Liver (tissue), 3 donors: ENCODE results near the gene CEPT1.

Source experiments
- ATF3 ChIP-seq: IDR thresholded peaks from 2 replicates; pipeline ENCODE4 v1.6.1; 2016; ENCODE audit warnings: antibody characterized with exemption
- CTCF ChIP-seq: fragments of 150-350 bp; IDR thresholded peaks from 2 replicates; pipeline ENCODE4 v1.5.1; 2017; ENCODE audit warnings: improper control_type of control experiment, low read depth, low read length; ENCODE audit not compliant: missing input control
- EGR1 ChIP-seq, 2 donors: IDR thresholded peaks; 2 replicates each; pipeline ENCODE4 v1.6.1; 2016 to 2018; ENCODE audit warnings: antibody characterized with exemption in 2 of 2, low read depth in 2 of 2
- GABPA ChIP-seq, 2 donors: IDR thresholded peaks in 1 of 2; conservative IDR thresholded peaks in 1 of 2; 2 replicates each; pipeline ENCODE4 v1.6.1; 2016; ENCODE audit warnings: antibody characterized with exemption in 2 of 2, mild to moderate bottlenecking in 1 of 2, moderate library complexity in 1 of 2
- JUND ChIP-seq, 2 donors: IDR thresholded peaks; 2 replicates each; pipeline ENCODE4 v1.6.1; 2016; ENCODE audit warnings: antibody characterized with exemption in 2 of 2
- NR2F2 ChIP-seq: IDR thresholded peaks from 2 replicates; pipeline ENCODE4 v1.6.1; 2016; ENCODE audit warnings: antibody characterized with exemption
- RAD21 ChIP-seq, 2 donors: IDR thresholded peaks; 2 replicates each; pipeline ENCODE4 v1.6.1; 2016; ENCODE audit warnings: antibody characterized with exemption in 2 of 2, mild to moderate bottlenecking in 2 of 2
- REST ChIP-seq: IDR thresholded peaks from 2 replicates; pipeline ENCODE4 v1.6.1; 2016; ENCODE audit warnings: antibody characterized with exemption, mild to moderate bottlenecking
- SP1 ChIP-seq: IDR thresholded peaks from 2 replicates; pipeline ENCODE4 v1.6.1; 2018; ENCODE audit warnings: antibody characterized with exemption, mild to moderate bottlenecking
- TAF1 ChIP-seq: conservative IDR thresholded peaks from 2 replicates; pipeline ENCODE4 v1.6.1; 2016; ENCODE audit warnings: antibody characterized with exemption, mild to moderate bottlenecking
- ZBTB33 ChIP-seq: IDR thresholded peaks from 2 replicates; pipeline ENCODE4 v1.6.1; 2016; ENCODE audit warnings: antibody characterized with exemption
- TF ChIP-seq, protein P1 (sequence below): IDR thresholded peaks from 2 replicates; pipeline ENCODE4 v1.6.1; 2016; ENCODE audit warnings: antibody characterized with exemption
- donor health status: healthy.
- donor health status: healthy.

DNA sequence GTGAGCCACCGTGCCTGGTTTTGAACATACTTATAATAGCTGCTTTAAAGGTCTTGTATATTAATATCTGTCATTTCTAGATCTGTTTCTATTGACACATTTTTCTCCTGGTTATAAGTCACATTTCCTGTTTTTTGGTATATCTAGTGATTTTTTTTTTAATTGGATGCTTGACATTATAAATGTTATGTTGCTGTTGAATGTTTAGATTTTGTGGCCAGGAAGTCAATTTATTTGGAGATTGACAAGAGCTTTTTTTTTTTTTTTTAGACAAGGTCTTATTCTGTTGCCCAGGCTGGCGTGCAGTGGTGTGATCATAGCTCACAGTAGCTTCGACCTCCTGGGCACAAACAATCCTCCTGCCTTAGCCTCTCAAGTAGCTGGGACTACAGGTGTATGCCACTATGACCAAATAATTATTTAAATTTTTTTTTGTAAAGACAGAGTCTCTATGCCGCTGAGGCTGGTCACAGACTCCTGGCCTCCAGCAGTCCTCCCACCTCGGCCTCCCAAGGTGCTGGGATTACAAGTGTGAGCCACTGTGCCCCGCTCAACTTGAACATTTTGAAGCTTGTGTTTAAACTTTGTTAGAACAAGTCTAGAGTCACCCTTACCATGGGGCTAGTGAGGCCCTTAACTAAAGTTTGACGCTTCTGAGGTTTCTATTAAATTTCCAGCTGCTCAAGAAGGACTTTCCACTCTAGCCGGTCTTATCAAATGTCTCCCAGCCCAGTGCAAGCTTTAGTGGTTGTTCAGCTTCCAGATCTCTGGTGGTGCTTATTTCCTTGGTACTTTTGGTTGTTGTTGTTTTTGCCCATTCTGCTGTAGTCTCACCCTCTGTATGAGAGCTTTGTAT, 78.9 kb downstream of the CEPT1 start:
- TF ChIP-seq GABPA (IDR thresholded peaks at IDR 0.05 in 1 of 2, conservative IDR thresholded peaks at IDR 0.05 in 1 of 2) (no peak), CTCF (no peak), REST (no peak), EGR1 (IDR thresholded peaks at IDR 0.05; ENCODE audit: low read depth in 2 of 2) (no peak), SP1 (no peak), NR2F2 (no peak), ZBTB33 (no peak), RAD21 (IDR thresholded peaks at IDR 0.05) (no peak), JUND (IDR thresholded peaks at IDR 0.05) (no peak), ATF3 (no peak), TAF1 (no peak)
- TF ChIP-seq, protein P1, sequence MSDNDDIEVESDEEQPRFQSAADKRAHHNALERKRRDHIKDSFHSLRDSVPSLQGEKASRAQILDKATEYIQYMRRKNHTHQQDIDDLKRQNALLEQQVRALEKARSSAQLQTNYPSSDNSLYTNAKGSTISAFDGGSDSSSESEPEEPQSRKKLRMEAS, result no peak
